HepG2 (cell line): ENCODE results near the gene ENO2. TPM values are rescaled to one million over a fixed set of nuclear protein-coding genes. Genes with fewer than 3 reads are reported as not detected.

Experiments
- ATAC-seq: fragments of 200-7000 bp; cut with Tn5 transposase; 3 replicates; pipeline ENCODE4 v1.9.1; 2020; ENCODE audit warnings: mild to moderate bottlenecking, moderate library complexity
- BruUV-seq: library from RNA; stranded (reverse); fragments of 400-500 nt; replicated peaks from 2 replicates; lab custom pipeline; 2021; lab: Mats Ljungman, UMichigan
- CTCF ChIA-PET: fragments of 300-600 bp; formaldehyde crosslinking; extraction: SDS; loops from one replicate; lab custom pipeline; 2021; ENCODE audit warnings: low total read pairs, inconsistent platforms, low intra/inter-chr PET ratio; lab: Yijun Ruan, JAX
- POLR2A ChIA-PET: fragments of 350-600 bp; sonication (Branson Sonifier 250); formaldehyde crosslinking; loops from one replicate; lab custom pipeline; 2020; ENCODE audit warnings: antibody characterized with exemption, inconsistent platforms; lab: Yijun Ruan, JAX
- DNase-seq: peaks from one replicate; pipeline ENCODE4 v3.0.0-alpha.2; 2015; ENCODE audit warnings: low spot score
- FAIRE-seq: peaks from 3 replicates; lab custom pipeline; 2011; peaks lifted over from hg19 to GRCh38; lab: Jason Lieb, UNC
- H2AFZ ChIP-seq: one replicate; pipeline ENCODE4 v1.6.1; 2011; ENCODE audit warnings: low read length, inconsistent platforms
- H3K27ac ChIP-seq: fragments of 300-600 bp; 3 replicates; pipeline ENCODE4 v1.8.0; 2011; ENCODE audit warnings: mixed run types, mild to moderate bottlenecking, mixed read lengths, low read length, inconsistent platforms; ENCODE audit not compliant: insufficient read depth; ENCODE audit errors: extremely low read length
- H3K27me3 ChIP-seq, 2 experiments: fragments of 200-600 bp in 1 of 2; 2 replicates in 1 of 2; 3 replicates in 1 of 2; pipeline versions ENCODE4 v1.6.0 to v1.8.0; 2011; ENCODE audit warnings: low read length in 2 of 2, mild to moderate bottlenecking in 2 of 2, moderate library complexity in 2 of 2, inconsistent platforms in 1 of 2; ENCODE audit not compliant: insufficient read depth in 2 of 2, control insufficient read depth in 1 of 2
- H3K36me3 ChIP-seq, 2 experiments: fragments of 200-600 bp in 1 of 2; replicated peaks in 1 of 2; 2 replicates in 1 of 2; 3 replicates in 1 of 2; pipeline versions ENCODE4 v1.5.1 to v1.8.0; 2011; ENCODE audit warnings: low read length in 2 of 2, inconsistent platforms in 1 of 2; ENCODE audit not compliant: insufficient read depth in 2 of 2, control insufficient read depth in 1 of 2
- H3K4me1 ChIP-seq: 2 replicates; pipeline ENCODE4 v1.5.1; 2012; ENCODE audit warnings: low read length, inconsistent platforms; ENCODE audit not compliant: insufficient read depth
- H3K4me2 ChIP-seq: 2 replicates; pipeline ENCODE4 v1.6.0; 2011; ENCODE audit warnings: low read depth, low read length, inconsistent platforms
- H3K4me3 ChIP-seq, 3 experiments: fragments of 200-600 bp in 1 of 3; sonication (generic), shearing (Covaris generic) in 1 of 3; replicated peaks in 1 of 3; 2 replicates each; pipeline ENCODE4 v1.5.1; 2011 to 2016; ENCODE audit warnings: low read length in 3 of 3, inconsistent platforms in 2 of 3, low read depth in 2 of 3, mild to moderate bottlenecking in 2 of 3, control low read depth in 1 of 3, mixed read lengths in 1 of 3; ENCODE audit not compliant: insufficient read depth in 1 of 3
- H3K79me2 ChIP-seq: one replicate; pipeline ENCODE4 v1.6.1; 2011; ENCODE audit warnings: low read length, inconsistent platforms; ENCODE audit not compliant: insufficient read depth
- H3K9ac ChIP-seq: 2 replicates; pipeline ENCODE4 v1.6.0; 2011; ENCODE audit warnings: mild to moderate bottlenecking, low read depth, low read length, inconsistent platforms; ENCODE audit not compliant: insufficient read depth
- H3K9me3 ChIP-seq: 2 replicates; pipeline ENCODE4 v1.5.1; 2012; ENCODE audit warnings: mild to moderate bottlenecking, low read length
- H4K20me1 ChIP-seq: 2 replicates; pipeline ENCODE4 v1.6.0; 2011; ENCODE audit warnings: inconsistent platforms, mild to moderate bottlenecking, low read length, moderate library complexity; ENCODE audit not compliant: insufficient read depth
- HES4 ChIP-seq: sonication (generic); formaldehyde crosslinking; IDR thresholded peaks from 2 replicates; pipeline ENCODE4 v1.9.0; 2021; ENCODE audit warnings: mild to moderate bottlenecking, missing genetic modification reagents, borderline replicate concordance
- HNF4G ChIP-seq, 2 experiments: sonication (generic) in 1 of 2; formaldehyde crosslinking in 1 of 2; IDR thresholded peaks; 2 replicates each; pipeline versions ENCODE4 v1.4.0 to v1.6.1; 2011 to 2020; ENCODE audit warnings: borderline replicate concordance in 2 of 2, low read depth in 2 of 2, mild to moderate bottlenecking in 2 of 2, low read length in 1 of 2, missing genetic modification reagents in 1 of 2, moderate library complexity in 1 of 2
- HOXA7 ChIP-seq: sonication (generic); formaldehyde crosslinking; IDR thresholded peaks from 2 replicates; pipeline ENCODE4 v1.8.1; 2022; ENCODE audit warnings: mild to moderate bottlenecking, missing genetic modification reagents, moderate library complexity
- IRF2 ChIP-seq: IDR thresholded peaks from 2 replicates; pipeline ENCODE4 v1.6.1; 2018; ENCODE audit warnings: missing genetic modification reagents, missing compliant biosample characterization
- MEF2D ChIP-seq: sonication (generic); formaldehyde crosslinking; IDR thresholded peaks from 2 replicates; pipeline ENCODE4 v1.5.1; 2020; ENCODE audit warnings: mild to moderate bottlenecking, missing genetic modification reagents
- MZF1 ChIP-seq: sonication (generic); formaldehyde crosslinking; IDR thresholded peaks from 2 replicates; pipeline ENCODE4 v1.8.1; 2023; ENCODE audit warnings: mild to moderate bottlenecking, missing genetic modification reagents, borderline replicate concordance
- NFE2L1 ChIP-seq: sonication (generic); formaldehyde crosslinking; IDR thresholded peaks from 2 replicates; pipeline ENCODE4 v1.4.0; 2020; ENCODE audit warnings: missing genetic modification reagents, mild to moderate bottlenecking, borderline replicate concordance
- POLR2AphosphoS5 ChIP-seq: IDR thresholded peaks from 2 replicates; pipeline ENCODE4 v1.6.1; 2012; ENCODE audit warnings: low read depth, low read length
- SIX4 ChIP-seq: sonication (generic); formaldehyde crosslinking; IDR thresholded peaks from 2 replicates; pipeline ENCODE4 v1.4.0; 2020; ENCODE audit warnings: missing genetic modification reagents
- TBX3 ChIP-seq: fragments of 450-650 bp; IDR thresholded peaks from 2 replicates; pipeline ENCODE4 v1.6.1; 2017; ENCODE audit warnings: antibody characterized with exemption, mild to moderate bottlenecking, inconsistent platforms, borderline replicate concordance
- TOE1 ChIP-seq: sonication (generic); formaldehyde crosslinking; IDR thresholded peaks from 2 replicates; pipeline ENCODE4 v1.4.0; 2020; ENCODE audit warnings: mild to moderate bottlenecking, missing genetic modification reagents
- ZBTB38 ChIP-seq: sonication (generic); formaldehyde crosslinking; IDR thresholded peaks from 2 replicates; pipeline ENCODE4 v1.5.1; 2020; ENCODE audit warnings: mild to moderate bottlenecking, missing genetic modification reagents
- ZC3H4 ChIP-seq: sonication (generic); formaldehyde crosslinking; IDR thresholded peaks from 2 replicates; pipeline ENCODE4 v1.4.0; 2020; ENCODE audit warnings: missing genetic modification reagents, borderline replicate concordance
- ZFAT ChIP-seq: sonication (generic); formaldehyde crosslinking; conservative IDR thresholded peaks from 2 replicates; pipeline ENCODE4 v1.8.1; 2023; ENCODE audit warnings: missing genetic modification reagents, inconsistent platforms
- ZFY ChIP-seq: sonication (generic); formaldehyde crosslinking; IDR thresholded peaks from 2 replicates; pipeline ENCODE4 v1.4.0; 2020; ENCODE audit warnings: missing genetic modification reagents
- ZKSCAN5 ChIP-seq: sonication (generic); formaldehyde crosslinking; IDR thresholded peaks from 2 replicates; pipeline ENCODE4 v1.5.1; 2020; ENCODE audit warnings: mild to moderate bottlenecking, missing genetic modification reagents
- ZKSCAN8 ChIP-seq: IDR thresholded peaks from 2 replicates; pipeline ENCODE4 v1.6.1; 2016; ENCODE audit warnings: borderline replicate concordance, missing genetic modification reagents, missing compliant biosample characterization
- WGBS: methylation state at CpG from one replicate; pipeline ENCODE4 v1.1.6; 2017; ENCODE audit warnings: low lambda C conversion rate; 5-methylcytosine and 5-hydroxymethylcytosine counted together
- in situ Hi-C: cut with HindIII; loops from 2 replicates; pipeline ENCODE4 v1.10.0; 2017; ENCODE audit warnings: low pct_unique_long_range_greater_than_20kb; ENCODE audit not compliant: extremely low pct_ligation_motif_present
- intact Hi-C: fragments of 100-400 bp; cut with micrococcal nuclease; formaldehyde crosslinking; loops from one replicate; pipeline ENCODE4 v1.10.0; 2022; ENCODE audit not compliant: unreplicated experiment
- polyA plus RNA-seq, 8 experiments: library from polyadenylated mRNA; depleted of rRNA in 3 of 8; stranded (reverse) in 7 of 8; unstranded in 1 of 8; fragments of >200 nt; fragmentation: Illumina TruSeq in 4 of 8; extraction: Trizol in 4 of 8; gene quantifications; 2 replicates each; pipeline versions ENCODE4 v1.2.1 to v1.2.3, GENCODE V29; 2011 to 2016; ENCODE audit warnings: low read depth in 4 of 8, missing spikeins in 1 of 8, mixed read lengths in 1 of 8; ENCODE audit not compliant: insufficient read depth in 1 of 8
- total RNA-seq, 5 experiments: library from RNA; depleted of rRNA; stranded (reverse); fragments of >200 nt; fragmentation: Illumina TruSeq; extraction: Trizol; gene quantifications; 2 replicates each; pipeline ENCODE4 v1.2.3, GENCODE V29; 2016; ENCODE audit warnings: low read depth in 1 of 5
- TF ChIP-seq, protein P1 (sequence below): sonication (generic); formaldehyde crosslinking; IDR thresholded peaks from 2 replicates; pipeline ENCODE4 v1.9.0; 2021; ENCODE audit warnings: missing genetic modification reagents, borderline replicate concordance
- TF ChIP-seq, protein P2 (sequence below): sonication (generic); formaldehyde crosslinking; IDR thresholded peaks from 2 replicates; pipeline ENCODE4 v1.4.0; 2020; ENCODE audit warnings: missing genetic modification reagents

ENO2 gene
- total and polyA plus RNA-seq, 2 of the 13 experiments (the other 11 are each of a cell fraction or from before 2014, with no cell fraction given) = 19.3 to 136 TPM

DNA sequence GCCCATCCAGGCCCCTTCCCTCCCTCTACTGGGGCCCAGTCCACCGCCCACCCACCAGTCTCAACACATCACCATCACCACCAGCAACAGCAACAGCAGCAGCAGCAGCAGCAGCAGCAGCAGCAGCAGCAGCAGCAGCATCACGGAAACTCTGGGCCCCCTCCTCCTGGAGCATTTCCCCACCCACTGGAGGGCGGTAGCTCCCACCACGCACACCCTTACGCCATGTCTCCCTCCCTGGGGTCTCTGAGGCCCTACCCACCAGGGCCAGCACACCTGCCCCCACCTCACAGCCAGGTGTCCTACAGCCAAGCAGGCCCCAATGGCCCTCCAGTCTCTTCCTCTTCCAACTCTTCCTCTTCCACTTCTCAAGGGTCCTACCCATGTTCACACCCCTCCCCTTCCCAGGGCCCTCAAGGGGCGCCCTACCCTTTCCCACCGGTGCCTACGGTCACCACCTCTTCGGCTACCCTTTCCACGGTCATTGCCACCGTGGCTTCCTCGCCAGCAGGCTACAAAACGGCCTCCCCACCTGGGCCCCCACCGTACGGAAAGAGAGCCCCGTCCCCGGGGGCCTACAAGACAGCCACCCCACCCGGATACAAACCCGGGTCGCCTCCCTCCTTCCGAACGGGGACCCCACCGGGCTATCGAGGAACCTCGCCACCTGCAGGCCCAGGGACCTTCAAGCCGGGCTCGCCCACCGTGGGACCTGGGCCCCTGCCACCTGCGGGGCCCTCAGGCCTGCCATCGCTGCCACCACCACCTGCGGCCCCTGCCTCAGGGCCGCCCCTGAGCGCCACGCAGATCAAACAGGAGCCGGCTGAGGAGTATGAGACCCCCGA is 22.5 kb downstream of the ENO2 start:
- peak overlapping the region; percentile 87 for H3K4me2 ChIP-seq
- CTCF ChIA-PET = interaction anchor here (1.8 to 2.5 kb wide), 2 partner anchors 13 to 68 kb away, joined by 14 to 16 read pairs; no protein-coding TSS in a partner anchor
- FAIRE-seq = no peak
- DNase-seq = no peak
- in situ Hi-C loops (no loop called here), intact Hi-C loops (no loop called here)
- H3K9me3 ChIP-seq = no peaks in the 10 kb centered on the region
- BruUV-seq = TSS peak; percentile 32
- H3K4me1 ChIP-seq = peaks cover 27% of the 10 kb centered on the region
- POLR2A ChIA-PET = interaction anchor here (0.7 to 4.6 kb wide), 12 partner anchors 8 to 172 kb away, joined by 3 to 30 read pairs (median 10); partner anchors contain the start of genes ATN1, C1RL, ENO2 and LPCAT3
- peaks cover 6% of the 10 kb centered on the region for H3K79me2 ChIP-seq
- no peak overlapping the region for H2AFZ ChIP-seq
- H3K27me3 ChIP-seq = no peaks in the 10 kb centered on the region
- peaks cover 7 to 33% of the 10 kb centered on the region in 2 experiments for H3K36me3 ChIP-seq
- ATAC-seq = peak; percentile 2; the same call in 1 of the 3 replicates
- peak overlapping the region; percentile 90 for H3K27ac ChIP-seq
- H3K9ac ChIP-seq = peak overlapping the region; percentile 93; the same call in 1 of the 2 replicates
- no peaks in the 10 kb centered on the region for H4K20me1 ChIP-seq
- WGBS = 96% methylated on average over 36 of the region's 36 CpGs
- H3K4me3 ChIP-seq = peak overlapping the region; percentile 49 to 78 (median 70); a peak in 4 of 6 replicates
- TF ChIP-seq, protein P1, sequence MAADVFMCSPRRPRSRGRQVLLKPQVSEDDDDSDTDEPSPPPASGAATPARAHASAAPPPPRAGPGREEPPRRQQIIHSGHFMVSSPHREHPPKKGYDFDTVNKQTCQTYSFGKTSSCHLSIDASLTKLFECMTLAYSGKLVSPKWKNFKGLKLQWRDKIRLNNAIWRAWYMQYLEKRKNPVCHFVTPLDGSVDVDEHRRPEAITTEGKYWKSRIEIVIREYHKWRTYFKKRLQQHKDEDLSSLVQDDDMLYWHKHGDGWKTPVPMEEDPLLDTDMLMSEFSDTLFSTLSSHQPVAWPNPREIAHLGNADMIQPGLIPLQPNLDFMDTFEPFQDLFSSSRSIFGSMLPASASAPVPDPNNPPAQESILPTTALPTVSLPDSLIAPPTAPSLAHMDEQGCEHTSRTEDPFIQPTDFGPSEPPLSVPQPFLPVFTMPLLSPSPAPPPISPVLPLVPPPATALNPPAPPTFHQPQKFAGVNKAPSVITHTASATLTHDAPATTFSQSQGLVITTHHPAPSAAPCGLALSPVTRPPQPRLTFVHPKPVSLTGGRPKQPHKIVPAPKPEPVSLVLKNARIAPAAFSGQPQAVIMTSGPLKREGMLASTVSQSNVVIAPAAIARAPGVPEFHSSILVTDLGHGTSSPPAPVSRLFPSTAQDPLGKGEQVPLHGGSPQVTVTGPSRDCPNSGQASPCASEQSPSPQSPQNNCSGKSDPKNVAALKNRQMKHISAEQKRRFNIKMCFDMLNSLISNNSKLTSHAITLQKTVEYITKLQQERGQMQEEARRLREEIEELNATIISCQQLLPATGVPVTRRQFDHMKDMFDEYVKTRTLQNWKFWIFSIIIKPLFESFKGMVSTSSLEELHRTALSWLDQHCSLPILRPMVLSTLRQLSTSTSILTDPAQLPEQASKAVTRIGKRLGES (CRISPR knock-in tag) = no peak
- TF ChIP-seq ZC3H4 (CRISPR knock-in tag) (0 out of 2 replicates have a peak, but pooled peaks have one; percentile 5), HOXA7 (CRISPR knock-in tag) (0 out of 2 replicates have a peak, but pooled peaks have one; percentile 3), TOE1 (CRISPR knock-in tag) (no peak), TBX3 (no peak), ZKSCAN8 (CRISPR knock-in tag) (no peak), HNF4G (IDR thresholded peaks at IDR 0.05; ENCODE audit: borderline replicate concordance, low read depth, low read length) (no peak), HNF4G (CRISPR knock-in tag; IDR thresholded peaks at IDR 0.05; ENCODE audit: borderline replicate concordance, low read depth) (no peak), NFE2L1 (CRISPR knock-in tag) (no peak), POLR2AphosphoS5 (peak; percentile 39; the same call in 1 of the 2 replicates), SIX4 (CRISPR knock-in tag) (no peak), ZKSCAN5 (CRISPR knock-in tag) (no peak), MEF2D (CRISPR knock-in tag) (no peak), ZFY (no peak), ZBTB38 (CRISPR knock-in tag) (peak; percentile 32; the same call in 1 of the 2 replicates), IRF2 (CRISPR knock-in tag) (no peak), ZFAT (no peak), HES4 (no peak), MZF1 (CRISPR knock-in tag) (no peak)
- TF ChIP-seq, protein P2, sequence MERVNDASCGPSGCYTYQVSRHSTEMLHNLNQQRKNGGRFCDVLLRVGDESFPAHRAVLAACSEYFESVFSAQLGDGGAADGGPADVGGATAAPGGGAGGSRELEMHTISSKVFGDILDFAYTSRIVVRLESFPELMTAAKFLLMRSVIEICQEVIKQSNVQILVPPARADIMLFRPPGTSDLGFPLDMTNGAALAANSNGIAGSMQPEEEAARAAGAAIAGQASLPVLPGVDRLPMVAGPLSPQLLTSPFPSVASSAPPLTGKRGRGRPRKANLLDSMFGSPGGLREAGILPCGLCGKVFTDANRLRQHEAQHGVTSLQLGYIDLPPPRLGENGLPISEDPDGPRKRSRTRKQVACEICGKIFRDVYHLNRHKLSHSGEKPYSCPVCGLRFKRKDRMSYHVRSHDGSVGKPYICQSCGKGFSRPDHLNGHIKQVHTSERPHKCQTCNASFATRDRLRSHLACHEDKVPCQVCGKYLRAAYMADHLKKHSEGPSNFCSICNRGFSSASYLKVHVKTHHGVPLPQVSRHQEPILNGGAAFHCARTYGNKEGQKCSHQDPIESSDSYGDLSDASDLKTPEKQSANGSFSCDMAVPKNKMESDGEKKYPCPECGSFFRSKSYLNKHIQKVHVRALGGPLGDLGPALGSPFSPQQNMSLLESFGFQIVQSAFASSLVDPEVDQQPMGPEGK (CRISPR knock-in tag) = no peak
